Mesendoderm (in vitro differentiated cells): ENCODE measurements around the gene EZR.
"Not testable (repeated sequence)": the region's sequence is repeated elsewhere in the genome, so short reads cannot be mapped to it uniquely, and the experiment has no call there.

Source experiments
- DNase-seq: peaks from one replicate; pipeline ENCODE4 v3.0.0; 2013
- H2AK5ac ChIP-seq: 2 replicates; pipeline ENCODE4 v1.6.1; 2013; ENCODE audit warnings: low read length, inconsistent platforms
- H2BK120ac ChIP-seq: 2 replicates; pipeline ENCODE4 v1.6.1; 2013; ENCODE audit warnings: low read depth, mild to moderate bottlenecking, low read length, moderate library complexity, mixed read lengths
- H2BK15ac ChIP-seq: replicated peaks from 2 replicates; pipeline ENCODE4 v1.6.1; 2013; ENCODE audit warnings: low read depth, mild to moderate bottlenecking, moderate library complexity
- H2BK5ac ChIP-seq: 2 replicates; pipeline ENCODE4 v1.6.1; 2013; ENCODE audit warnings: low read length, inconsistent platforms
- H3K18ac ChIP-seq: 2 replicates; pipeline ENCODE4 v1.6.1; 2013; ENCODE audit warnings: mild to moderate bottlenecking, low read length, mixed read lengths
- H3K23ac ChIP-seq: one replicate; pipeline ENCODE4 v1.6.1; 2013; ENCODE audit warnings: low read length
- H3K27ac ChIP-seq: 2 replicates; pipeline ENCODE4 v1.5.1; 2013; ENCODE audit warnings: low read depth, mild to moderate bottlenecking, inconsistent platforms, low read length, moderate library complexity
- H3K27me3 ChIP-seq: 2 replicates; pipeline ENCODE4 v1.6.1; 2013; ENCODE audit warnings: low read length, control low read depth, mild to moderate bottlenecking, inconsistent platforms; ENCODE audit not compliant: insufficient read depth, poor library complexity
- H3K36me3 ChIP-seq: 2 replicates; pipeline ENCODE4 v1.6.1; 2013; ENCODE audit warnings: low read length, inconsistent platforms; ENCODE audit not compliant: control insufficient read depth, insufficient read depth
- H3K4ac ChIP-seq: one replicate; pipeline ENCODE4 v1.6.1; 2013; ENCODE audit warnings: low read depth, mild to moderate bottlenecking, low read length, moderate library complexity
- H3K4me1 ChIP-seq: 2 replicates; pipeline ENCODE4 v1.6.1; 2013; ENCODE audit warnings: low read depth, low read length, inconsistent platforms; ENCODE audit not compliant: control insufficient read depth
- H3K4me2 ChIP-seq: 2 replicates; pipeline ENCODE4 v1.6.1; 2013; ENCODE audit warnings: low read length
- H3K4me3 ChIP-seq: 2 replicates; pipeline ENCODE4 v1.5.1; 2013; ENCODE audit warnings: mild to moderate bottlenecking, low read length
- H3K56ac ChIP-seq: one replicate; pipeline ENCODE4 v1.6.1; 2013; ENCODE audit warnings: low read length
- H3K79me1 ChIP-seq: 2 replicates; pipeline ENCODE4 v1.6.1; 2013; ENCODE audit warnings: low read length, inconsistent platforms
- H3K79me2 ChIP-seq: 2 replicates; pipeline ENCODE4 v1.6.1; 2013; ENCODE audit warnings: mild to moderate bottlenecking, low read length; ENCODE audit not compliant: control insufficient read depth, insufficient read depth
- H3K9ac ChIP-seq: 2 replicates; pipeline ENCODE4 v1.6.1; 2013; ENCODE audit warnings: low read length, inconsistent platforms
- H4K5ac ChIP-seq: one replicate; pipeline ENCODE4 v1.6.1; 2013; ENCODE audit warnings: low read length
- H4K8ac ChIP-seq: one replicate; pipeline ENCODE4 v1.6.1; 2013; ENCODE audit warnings: low read depth, mild to moderate bottlenecking, control low read depth, low read length, moderate library complexity
- WGBS: extraction: QIAGEN DNeasy Blood & Tissue Kit; methylation state at CpG from one replicate; pipeline ENCODE4 v1.1.7; 2013; ENCODE audit warnings: low lambda C conversion rate, missing lambda C conversion rate; ENCODE audit not compliant: insufficient coverage; ENCODE audit errors: extremely low coverage; 5-methylcytosine and 5-hydroxymethylcytosine counted together

EZR gene

GRCh38 chr6:158834675-158835385 is 15.7 kb upstream of the EZR start:
- no peak overlapping the region for H3K4me3 ChIP-seq
- DNase-seq, result no peak
- H2BK5ac ChIP-seq, result no peak overlapping the region
- no peak overlapping the region for H3K18ac ChIP-seq
- H3K4ac ChIP-seq, result no peak overlapping the region
- H3K27ac ChIP-seq, result no peak overlapping the region
- H3K27me3 ChIP-seq, result no peaks in the 10 kb centered on the region
- peaks cover 3% of the 10 kb centered on the region for H3K4me1 ChIP-seq
- no peaks in the 10 kb centered on the region for H3K36me3 ChIP-seq
- H3K23ac ChIP-seq, result no peak overlapping the region
- H3K79me2 ChIP-seq, result no peaks in the 10 kb centered on the region
- H4K8ac ChIP-seq, result no peak overlapping the region
- H3K79me1 ChIP-seq, result no peaks in the 10 kb centered on the region
- H2BK120ac ChIP-seq, result no peak overlapping the region
- no peak overlapping the region for H2AK5ac ChIP-seq
- H4K5ac ChIP-seq, result peak overlapping the region; percentile 16
- H3K56ac ChIP-seq, result peak overlapping the region; percentile 27
- H3K4me2 ChIP-seq, result no peak overlapping the region
- WGBS, result no CpG with 5 or more reads among the region's 9 CpGs
- no peak overlapping the region for H3K9ac ChIP-seq
- H2BK15ac ChIP-seq, result no peak overlapping the region

GRCh38 chr6:158832807-158833206 is 13.6 kb upstream of the EZR start:
- no CpG with 5 or more reads among the region's 9 CpGs for WGBS
- H3K18ac ChIP-seq, H4K8ac ChIP-seq, H2AK5ac ChIP-seq, H3K4me3 ChIP-seq, H3K23ac ChIP-seq, H3K56ac ChIP-seq, H3K4ac ChIP-seq, H2BK5ac ChIP-seq, H3K9ac ChIP-seq, H2BK120ac ChIP-seq, H3K79me2 ChIP-seq, H3K27ac ChIP-seq, H4K5ac ChIP-seq, H3K36me3 ChIP-seq, H2BK15ac ChIP-seq, H3K4me1 ChIP-seq, H3K79me1 ChIP-seq, H3K4me2 ChIP-seq, DNase-seq, H3K27me3 ChIP-seq: not testable (repeated sequence)

GRCh38 chr6:158832026-158832425 is 12.9 kb upstream of the EZR start:
- Histone ChIP-seq H3K18ac (no peak overlapping the region), H3K56ac (no peak overlapping the region), H3K9ac (no peak overlapping the region), H3K79me1 (no peaks in the 10 kb centered on the region), H4K8ac (no peak overlapping the region), H2BK5ac (no peak overlapping the region), H3K4me2 (no peak overlapping the region), H3K79me2 (no peaks in the 10 kb centered on the region), H3K27ac (no peak overlapping the region), H2BK15ac (no peak overlapping the region), H2AK5ac (no peak overlapping the region), H3K23ac (no peak overlapping the region), H3K4me3 (no peak overlapping the region), H3K36me3 (no peaks in the 10 kb centered on the region), H4K5ac (no peak overlapping the region), H3K4me1 (peaks cover 3% of the 10 kb centered on the region), H3K4ac (no peak overlapping the region), H3K27me3 (no peaks in the 10 kb centered on the region), H2BK120ac (no peak overlapping the region)
- no peak for DNase-seq
- no CpG with 5 or more reads among the region's 4 CpGs for whole genome bisulfite sequencing

GRCh38 chr6:158831571-158831970 is 12.4 kb upstream of the EZR start:
- no CpG with 5 or more reads among the region's 8 CpGs for WGBS
- Histone ChIP-seq H3K36me3 (no peaks in the 10 kb centered on the region), H3K27ac (no peak overlapping the region), H3K27me3 (no peaks in the 10 kb centered on the region), H3K79me1 (no peaks in the 10 kb centered on the region), H2BK120ac (no peak overlapping the region), H2BK15ac (no peak overlapping the region), H2AK5ac (no peak overlapping the region), H3K23ac (no peak overlapping the region), H3K4me2 (no peak overlapping the region), H2BK5ac (no peak overlapping the region), H3K4ac (no peak overlapping the region), H3K56ac (no peak overlapping the region), H4K8ac (no peak overlapping the region), H3K9ac (no peak overlapping the region), H3K4me3 (no peak overlapping the region), H3K79me2 (no peaks in the 10 kb centered on the region), H3K18ac (no peak overlapping the region), H4K5ac (no peak overlapping the region), H3K4me1 (peaks cover 3% of the 10 kb centered on the region)
- no peak for DNase-seq

GRCh38 chr6:158830736-158831135 is 11.6 kb upstream of the EZR start:
- peaks cover 3% of the 10 kb centered on the region for H3K4me1 ChIP-seq
- H3K79me2 ChIP-seq, result no peaks in the 10 kb centered on the region
- WGBS, result no CpG with 5 or more reads among the region's 13 CpGs
- no peak overlapping the region for H3K4ac ChIP-seq
- no peak overlapping the region for H3K9ac ChIP-seq
- H3K4me3 ChIP-seq, result no peak overlapping the region
- no peak overlapping the region for H3K23ac ChIP-seq
- H3K27ac ChIP-seq, result no peak overlapping the region
- no peak overlapping the region for H4K5ac ChIP-seq
- H2BK15ac ChIP-seq, result no peak overlapping the region
- no peak overlapping the region for H3K4me2 ChIP-seq
- no peaks in the 10 kb centered on the region for H3K36me3 ChIP-seq
- no peak overlapping the region for H3K56ac ChIP-seq
- DNase-seq, result no peak
- H2BK5ac ChIP-seq, result no peak overlapping the region
- H4K8ac ChIP-seq, result no peak overlapping the region
- no peak overlapping the region for H2BK120ac ChIP-seq
- no peaks in the 10 kb centered on the region for H3K79me1 ChIP-seq
- no peak overlapping the region for H3K18ac ChIP-seq
- no peaks in the 10 kb centered on the region for H3K27me3 ChIP-seq
- H2AK5ac ChIP-seq, result no peak overlapping the region

GRCh38 chr6:158828807-158829206 is 9.6 kb upstream of the EZR start:
- no peak overlapping the region for H2BK15ac ChIP-seq
- H3K23ac ChIP-seq, result no peak overlapping the region
- no CpG with 5 or more reads among the region's 7 CpGs for WGBS

More at GRCh38 chr6:158828807-158829206, 9.6 kb upstream of the EZR start:
- H2AK5ac ChIP-seq, result no peak overlapping the region
- H3K79me2 ChIP-seq, result no peaks in the 10 kb centered on the region
- no peak overlapping the region for H2BK5ac ChIP-seq
- H4K5ac ChIP-seq, result no peak overlapping the region
- DNase-seq, result no peak
- H3K4me2 ChIP-seq, result no peak overlapping the region
- no peaks in the 10 kb centered on the region for H3K36me3 ChIP-seq
- H3K79me1 ChIP-seq, result no peaks in the 10 kb centered on the region
- no peaks in the 10 kb centered on the region for H3K4me1 ChIP-seq
- H3K9ac ChIP-seq, result no peak overlapping the region
- no peak overlapping the region for H3K27ac ChIP-seq
- H3K56ac ChIP-seq, result no peak overlapping the region
- no peak overlapping the region for H2BK120ac ChIP-seq
- H3K4me3 ChIP-seq, result no peak overlapping the region
- H4K8ac ChIP-seq, result no peak overlapping the region
- H3K4ac ChIP-seq, result no peak overlapping the region
- H3K18ac ChIP-seq, result no peak overlapping the region
- no peaks in the 10 kb centered on the region for H3K27me3 ChIP-seq
